Activated T-helper 2 cell treated with anti-CD3 and anti-CD28 coated beads, Interferon-gamma antibody, Interleukin-2, Interleukin-4, amounts not matched to agents 10 μg/mL and 5 μg/mL and 100 μg/mL, durations not matched to agents 14 hours and 24 hours and 36 hours (primary cell): ENCODE results near the gene ADAT2. TPM values are rescaled to one million over a fixed set of nuclear protein-coding genes. Genes with fewer than 3 reads are reported as not detected.
"Not testable (repeated sequence)": the region's sequence is repeated elsewhere in the genome, so short reads cannot be mapped to it uniquely, and the experiment has no call there.

Experiments used
- DNase-seq: peaks from one replicate; pipeline ENCODE4 v3.0.0; 2021; ENCODE audit warnings: low spot score
- H3K27ac Mint-ChIP-seq: one replicate; pipeline ENCODE4 v1.8.0; 2021; ENCODE audit warnings: mixed read lengths
- H3K27me3 Mint-ChIP-seq: one replicate; pipeline ENCODE4 v1.8.0; 2021; ENCODE audit warnings: low read depth, mixed read lengths
- H3K36me3 Mint-ChIP-seq: one replicate; pipeline ENCODE4 v1.8.0; 2021; ENCODE audit warnings: low read depth, mixed read lengths
- H3K4me1 Mint-ChIP-seq: one replicate; pipeline ENCODE4 v1.8.0; 2021; ENCODE audit warnings: low read depth, mixed read lengths
- H3K4me3 Mint-ChIP-seq: one replicate; pipeline ENCODE4 v1.8.0; 2021; ENCODE audit warnings: low read depth, mild to moderate bottlenecking, moderate library complexity, mixed read lengths
- H3K9me3 Mint-ChIP-seq: one replicate; pipeline ENCODE4 v1.8.0; 2021; ENCODE audit warnings: mixed read lengths
- intact Hi-C: fragments of 100-400 bp; cut with micrococcal nuclease; formaldehyde crosslinking; loops from one replicate; pipeline ENCODE4 v1.15.1; 2023
- total RNA-seq: library from RNA; stranded (reverse); gene quantifications from 2 replicates; pipeline ENCODE4 v1.2.3, GENCODE V29; 2022

Gene ADAT2
- total RNA-seq, 1 donor from 2014 or later = 37.6 TPM

DNA sequence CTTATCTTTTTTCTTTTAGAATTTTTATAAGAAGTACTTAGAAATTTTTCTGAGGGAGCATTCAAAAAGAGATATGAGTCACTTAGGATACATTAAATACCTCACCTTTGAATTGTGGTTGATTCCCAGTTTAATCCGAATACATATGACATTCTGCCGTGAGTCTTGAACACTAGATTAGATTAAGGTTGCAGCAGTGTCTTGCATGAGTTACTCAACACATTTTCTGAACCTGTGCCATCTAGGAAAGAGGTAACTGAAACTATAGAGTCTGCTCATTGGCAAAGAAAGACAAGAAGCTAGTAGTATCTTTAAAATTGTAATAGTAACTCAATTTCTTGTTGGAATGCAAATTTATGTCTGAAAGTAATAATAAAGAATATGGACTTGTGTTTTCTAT lies 15.1 kb upstream of the ADAT2 start:
- Mint-ChIP-seq H3K4me3 (no peak overlapping the region), H3K4me1 (no peaks in the 10 kb centered on the region), H3K9me3 (no peaks in the 10 kb centered on the region), H3K36me3 (peaks cover 41% of the 10 kb centered on the region), H3K27me3 (no peaks in the 10 kb centered on the region), H3K27ac (no peak overlapping the region)
- no peak for DNase-seq
- intact Hi-C loops = no loop called here

DNA sequence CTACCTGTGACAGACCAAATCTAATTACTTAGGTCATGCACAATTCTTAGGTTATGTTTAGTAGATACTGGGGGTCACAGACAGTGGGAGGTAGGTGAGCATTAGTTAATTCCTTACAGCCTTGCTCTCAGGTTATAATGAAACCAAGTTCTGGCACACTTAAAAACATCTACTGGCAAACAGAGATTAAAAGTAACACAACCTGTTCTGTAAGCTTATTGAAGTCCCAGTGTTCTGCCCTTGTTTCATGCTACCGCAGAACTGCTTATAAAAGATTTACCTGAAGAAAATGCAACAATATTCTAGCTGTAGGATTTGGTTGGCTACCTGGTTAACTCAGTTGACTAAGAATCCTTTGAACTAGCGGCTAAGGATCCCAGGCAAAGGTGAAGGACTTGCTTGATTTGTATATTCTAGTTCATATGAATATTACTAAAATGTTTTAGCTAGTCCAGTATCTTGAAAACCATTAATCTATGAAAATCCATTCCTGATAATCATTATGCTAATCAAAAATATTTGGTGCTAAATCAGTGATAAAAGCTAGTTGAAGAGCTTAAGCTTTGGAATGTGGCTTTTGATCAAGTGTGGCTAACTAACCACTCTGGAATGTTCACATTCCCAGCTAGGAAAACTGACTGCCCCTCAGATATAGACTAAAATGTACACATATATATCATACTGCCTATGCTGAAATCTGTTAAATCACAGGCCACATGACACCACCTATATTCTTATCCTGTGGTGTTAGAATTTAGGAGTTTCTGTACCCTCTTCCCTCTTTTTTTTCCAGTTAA lies 7.3 kb upstream of the ADAT2 start:
- intact Hi-C loops = loop anchor here (10.0 kb wide), 1 partner anchor 387 kb away; the partner anchor contains the start of gene LTV1
- H3K27me3 Mint-ChIP-seq = no peaks in the 10 kb centered on the region
- H3K4me1 Mint-ChIP-seq = peaks cover 11% of the 10 kb centered on the region
- no peak overlapping the region for H3K27ac Mint-ChIP-seq
- no peak overlapping the region for H3K4me3 Mint-ChIP-seq
- DNase-seq = no peak
- H3K9me3 Mint-ChIP-seq = no peaks in the 10 kb centered on the region
- H3K36me3 Mint-ChIP-seq = peaks cover 27% of the 10 kb centered on the region

DNA sequence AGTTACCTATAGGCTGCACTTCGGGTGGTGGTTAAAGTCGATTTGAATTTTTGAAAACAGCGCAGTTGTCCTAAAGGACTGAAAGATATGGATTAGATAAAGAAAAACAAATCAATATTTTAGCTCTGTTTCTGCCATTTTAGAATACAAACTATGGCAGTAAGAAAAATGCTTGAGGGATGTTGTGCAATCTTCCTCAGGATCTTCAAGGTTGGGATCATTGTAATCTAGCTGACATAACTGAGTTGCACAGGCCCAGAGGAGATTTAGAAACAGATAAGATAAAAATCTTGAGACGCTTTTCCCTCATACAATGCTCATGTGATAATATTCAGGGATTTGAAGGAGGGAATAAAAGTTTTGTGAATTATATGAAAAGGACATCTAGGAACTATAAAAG lies 1.0 kb upstream of the ADAT2 start:
- intact Hi-C loops = loop anchor here (2.0 to 10.0 kb wide), 2 partner anchors 59 to 393 kb away; partner anchors contain the start of genes FUCA2 and LTV1
- Mint-ChIP-seq H3K4me3 (peak overlapping the region; percentile 94), H3K27ac (peak overlapping the region; percentile 97), H3K4me1 (peaks cover 31% of the 10 kb centered on the region), H3K36me3 (peaks cover 23% of the 10 kb centered on the region), H3K27me3 (no peaks in the 10 kb centered on the region), H3K9me3 (no peaks in the 10 kb centered on the region)
- no peak for DNase-seq

DNA sequence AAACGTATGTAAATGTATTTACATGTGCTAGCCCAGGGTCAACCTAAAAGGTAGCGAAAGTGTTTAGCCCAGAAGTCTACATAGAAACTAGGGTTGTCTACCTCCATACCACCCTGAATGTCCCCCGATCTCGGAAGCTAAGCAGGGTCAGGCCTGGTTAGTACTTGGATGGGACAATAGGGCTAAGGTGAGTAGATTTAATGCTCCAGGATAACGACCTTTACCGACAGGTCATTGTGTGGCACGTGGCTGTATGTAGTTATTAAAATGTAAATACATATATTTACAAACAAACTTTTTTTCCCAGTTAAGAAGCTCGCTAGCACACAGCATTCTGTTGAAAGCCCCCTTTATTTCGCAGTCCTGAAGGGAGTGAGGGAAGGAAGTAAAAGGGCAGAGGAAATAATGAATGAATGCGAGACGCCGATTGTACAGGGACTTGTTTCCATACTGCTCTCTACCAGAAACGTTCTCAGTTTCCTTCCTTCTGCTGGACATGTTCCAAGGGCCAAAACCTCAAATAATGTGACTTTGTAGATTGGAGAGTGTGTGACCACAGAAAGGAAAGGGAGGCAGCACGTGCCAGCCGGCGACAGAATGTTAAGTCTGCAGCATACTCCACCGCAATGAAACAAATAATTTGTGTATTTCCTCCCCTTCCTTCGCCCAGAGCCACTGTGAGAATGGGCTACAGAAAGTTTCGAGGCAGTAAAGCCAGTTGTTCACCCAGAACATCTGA lies 612 bp downstream of the ADAT2 start:
- Mint-ChIP-seq H3K27me3 (no peaks in the 10 kb centered on the region), H3K27ac (peak overlapping the region; percentile 97)
- intact Hi-C loops = loop anchor here (1.0 to 10.0 kb wide), 8 partner anchors 9 to 645 kb away; partner anchors contain the start of genes FUCA2, HIVEP2, LTV1 and SF3B5

DNA sequence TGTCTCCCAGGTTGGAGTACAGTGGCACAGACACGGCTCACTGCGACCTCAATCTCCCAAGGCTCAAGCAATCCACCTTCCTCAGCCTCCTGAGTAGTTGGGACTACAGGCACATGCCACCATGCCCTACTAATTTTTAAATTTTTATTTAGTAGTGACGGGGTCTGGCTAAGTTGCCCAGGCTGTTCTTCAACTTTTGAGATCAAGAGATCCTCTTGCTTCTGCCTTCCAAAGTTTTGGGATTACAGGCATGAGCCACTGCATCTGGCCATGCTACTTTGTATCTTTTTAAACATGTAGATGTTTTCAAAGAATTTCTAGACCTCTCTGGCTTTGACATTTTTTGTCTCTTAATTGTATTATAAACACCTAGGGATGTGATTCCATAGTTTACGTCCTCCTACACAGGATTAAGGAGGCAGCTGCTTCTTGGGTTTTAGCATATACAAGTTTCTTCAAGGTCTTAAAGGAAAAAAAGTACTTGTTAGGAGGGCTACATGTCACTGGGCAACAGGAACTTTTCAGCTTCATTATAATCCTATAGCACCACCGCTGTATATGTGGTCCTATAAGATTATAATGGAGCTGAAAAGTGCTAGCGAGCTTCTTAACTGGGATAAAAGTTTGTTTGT lies 1.3 kb downstream of the ADAT2 start:
- H3K27ac Mint-ChIP-seq = peak overlapping the region; percentile 97
- DNase-seq = no peak
- intact Hi-C loops = loop anchor here (5.0 to 10.0 kb wide), 2 partner anchors 358 to 594 kb away; no protein-coding TSS in a partner anchor
- no peaks in the 10 kb centered on the region for H3K9me3 Mint-ChIP-seq
- peaks cover 42% of the 10 kb centered on the region for H3K4me1 Mint-ChIP-seq
- H3K4me3 Mint-ChIP-seq = peak overlapping the region; percentile 94
- H3K36me3 Mint-ChIP-seq = peaks cover 37% of the 10 kb centered on the region
- no peaks in the 10 kb centered on the region for H3K27me3 Mint-ChIP-seq

More for the DNA sequence above, 612 bp downstream of the ADAT2 start:
- H3K9me3 Mint-ChIP-seq = no peaks in the 10 kb centered on the region
- H3K36me3 Mint-ChIP-seq = peaks cover 31% of the 10 kb centered on the region
- DNase-seq = peak; percentile 36
- H3K4me3 Mint-ChIP-seq = peak overlapping the region; percentile 94
- peaks cover 39% of the 10 kb centered on the region for H3K4me1 Mint-ChIP-seq

DNA sequence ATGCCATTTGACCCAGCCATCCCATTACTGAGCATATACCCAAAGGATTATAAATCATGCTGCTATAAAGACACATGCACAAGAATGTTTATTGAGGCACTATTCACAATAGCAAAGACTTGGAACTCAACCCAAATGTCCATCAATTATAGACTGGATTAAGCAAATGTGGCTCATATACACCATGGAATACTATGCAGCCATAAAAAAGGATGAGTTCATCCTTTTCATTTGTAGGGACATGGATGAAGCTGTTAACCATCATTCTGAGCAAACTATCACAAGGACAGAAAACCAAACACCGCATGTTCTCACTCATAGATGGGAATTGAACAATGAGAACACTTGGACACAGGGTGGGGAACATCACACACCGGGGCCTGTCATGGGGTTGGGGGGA lies 2.6 kb downstream of the ADAT2 start:
- not testable (repeated sequence) for H3K27me3 Mint-ChIP-seq, H3K9me3 Mint-ChIP-seq, H3K27ac Mint-ChIP-seq, DNase-seq
- Mint-ChIP-seq H3K4me3 (peak overlapping the region; percentile 21), H3K36me3 (peaks cover 41% of the 10 kb centered on the region), H3K4me1 (peaks cover 42% of the 10 kb centered on the region)
- intact Hi-C loops = loop anchor here (5.0 to 10.0 kb wide), 2 partner anchors 359 to 593 kb away; no protein-coding TSS in a partner anchor

DNA sequence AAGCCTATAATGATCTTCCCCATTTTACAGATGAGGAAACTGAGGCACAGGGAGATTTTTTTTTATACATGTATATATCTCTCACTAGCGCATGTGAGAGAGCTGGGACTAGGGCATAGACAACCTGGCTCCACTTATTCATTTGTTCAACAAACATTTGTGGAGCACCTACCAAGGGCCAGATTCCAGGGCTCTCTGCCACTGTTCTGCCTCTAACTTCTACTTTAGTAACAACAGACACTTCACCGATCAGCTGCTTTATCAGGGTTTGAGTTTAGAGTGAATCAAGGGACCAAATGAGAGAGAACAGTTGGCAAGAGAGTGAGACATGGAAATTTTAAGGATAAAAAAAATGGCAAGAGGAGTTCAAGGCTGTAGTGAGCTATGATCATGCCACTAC lies 7.4 kb downstream of the ADAT2 start:
- H3K9me3 Mint-ChIP-seq = peaks cover 11% of the 10 kb centered on the region
- H3K4me1 Mint-ChIP-seq = peaks cover 62% of the 10 kb centered on the region
- intact Hi-C loops = loop anchor here (5.0 to 10.0 kb wide), 3 partner anchors 381 to 1046 kb away; partner anchors contain the start of gene AIG1
- peak overlapping the region; percentile 34 for H3K27ac Mint-ChIP-seq
- no peaks in the 10 kb centered on the region for H3K27me3 Mint-ChIP-seq
- peaks cover 77% of the 10 kb centered on the region for H3K36me3 Mint-ChIP-seq
- no peak overlapping the region for H3K4me3 Mint-ChIP-seq
- no peak for DNase-seq

DNA sequence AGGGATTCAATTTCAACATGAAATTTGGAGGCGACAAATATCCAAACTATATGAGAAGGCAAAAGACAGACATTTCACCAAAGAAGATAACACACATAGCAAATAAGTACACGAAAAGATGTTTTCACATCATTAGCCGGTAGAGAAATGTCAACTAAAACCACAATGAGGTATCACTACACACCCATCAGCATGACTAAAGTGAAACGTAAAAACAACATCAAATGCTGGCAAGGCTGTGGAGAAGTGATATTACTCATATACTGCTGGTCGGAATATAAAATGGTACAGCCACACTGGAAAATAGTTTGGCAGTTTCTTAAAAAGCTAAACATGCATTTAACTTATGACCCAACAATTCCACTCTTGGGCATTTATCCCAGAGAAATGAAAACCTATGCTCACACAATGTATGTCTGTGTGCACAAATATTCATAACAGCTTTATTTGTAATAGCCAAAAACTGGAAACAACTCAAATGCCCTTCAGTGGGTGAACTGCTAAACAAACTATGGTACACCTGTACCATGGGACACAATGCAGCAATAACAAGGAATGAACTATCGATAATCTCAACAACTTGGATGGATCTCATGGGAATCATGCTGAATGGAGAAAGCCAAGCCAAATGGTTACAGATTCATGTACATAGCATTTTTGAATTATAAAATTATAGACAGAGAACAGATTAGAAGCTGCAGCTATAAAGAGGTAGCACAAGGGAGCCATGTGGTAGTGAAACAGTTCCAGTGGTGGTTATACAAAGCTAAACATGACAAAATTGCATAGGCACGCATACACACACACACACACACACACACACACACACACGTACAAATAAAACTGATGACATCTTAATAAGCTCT lies 8.6 kb downstream of the ADAT2 start:
- Mint-ChIP-seq H3K4me1 (peaks cover 59% of the 10 kb centered on the region), H3K36me3 (peaks cover 72% of the 10 kb centered on the region), H3K27me3 (no peaks in the 10 kb centered on the region), H3K9me3 (peaks cover 11% of the 10 kb centered on the region), H3K4me3 (peak overlapping the region; percentile 15), H3K27ac (peak overlapping the region; percentile 92)
- intact Hi-C loops = loop anchor here (1.0 to 10.0 kb wide), 5 partner anchors 8 to 1045 kb away; partner anchors contain the start of genes ADAT2, AIG1, FUCA2 and PEX3
- peak; percentile 11 for DNase-seq

DNA sequence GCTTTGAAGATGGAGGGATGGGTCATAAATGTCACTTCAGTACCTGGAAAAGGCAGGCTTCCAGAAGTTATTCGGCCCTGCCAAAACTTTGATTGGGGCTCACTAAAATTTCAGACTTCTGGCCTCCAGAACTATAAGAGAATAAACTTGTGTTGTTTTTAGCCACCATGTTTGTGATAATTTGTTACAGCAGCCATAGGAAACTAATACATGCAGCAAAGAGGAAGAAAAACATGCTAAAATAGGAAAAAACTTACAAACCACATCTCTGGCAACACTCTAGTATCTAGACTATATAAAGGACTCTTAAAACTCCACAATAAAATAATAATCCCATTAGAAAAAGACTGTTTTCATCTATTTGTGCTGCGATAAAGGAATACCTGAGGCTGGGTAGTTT lies 9.5 kb downstream of the ADAT2 start:
- peaks cover 11% of the 10 kb centered on the region for H3K9me3 Mint-ChIP-seq
- peaks cover 53% of the 10 kb centered on the region for H3K4me1 Mint-ChIP-seq
- H3K27ac Mint-ChIP-seq = peak overlapping the region; percentile 92
- intact Hi-C loops = loop anchor here (1.0 to 10.0 kb wide), 5 partner anchors 9 to 1044 kb away; partner anchors contain the start of genes ADAT2, AIG1, FUCA2 and PEX3
- peaks cover 77% of the 10 kb centered on the region for H3K36me3 Mint-ChIP-seq
- H3K27me3 Mint-ChIP-seq = no peaks in the 10 kb centered on the region
- H3K4me3 Mint-ChIP-seq = peak overlapping the region; percentile 15
- DNase-seq = no peak

DNA sequence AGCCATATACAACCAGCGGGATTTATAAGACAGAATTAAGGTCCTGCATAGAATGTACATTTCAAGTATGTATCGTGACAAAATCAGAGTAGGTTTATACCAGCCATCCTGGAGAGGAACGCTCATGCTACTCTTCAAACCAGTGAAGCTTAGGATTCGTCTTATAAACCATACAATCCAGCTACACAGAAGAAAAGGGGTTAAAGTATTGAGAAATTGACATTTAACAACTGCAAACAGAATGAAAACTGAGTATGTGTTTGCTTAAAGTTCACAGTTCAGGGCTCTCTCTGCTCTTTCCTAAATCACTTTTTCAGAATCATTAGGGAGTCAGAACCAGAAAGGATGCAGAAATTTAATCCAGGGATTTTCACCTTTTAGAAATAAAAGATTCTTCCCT lies 17.9 kb downstream of the ADAT2 start:
- H3K27me3 Mint-ChIP-seq = no peaks in the 10 kb centered on the region
- intact Hi-C loops = no loop called here

DNA sequence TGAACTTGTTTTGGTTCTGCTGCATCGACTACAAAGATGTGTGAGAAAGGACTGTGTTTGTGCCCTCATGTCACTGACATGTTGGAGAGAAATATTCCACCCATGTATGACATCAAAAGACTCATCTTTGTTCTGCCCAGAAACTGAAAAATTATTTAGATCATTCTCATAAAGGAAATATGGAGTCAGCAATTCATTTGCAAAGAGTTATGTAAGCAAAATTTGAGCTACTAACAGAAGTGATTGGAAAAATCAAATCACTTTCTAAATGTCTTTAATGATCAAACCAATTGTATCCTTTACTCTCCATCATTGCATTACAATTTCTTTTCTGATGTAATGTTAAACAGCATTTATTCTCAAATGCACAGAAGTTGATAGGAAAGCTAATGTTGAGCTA lies 19.3 kb downstream of the ADAT2 start:
- intact Hi-C loops = no loop called here
- H3K27me3 Mint-ChIP-seq = no peaks in the 10 kb centered on the region
- H3K27ac Mint-ChIP-seq = no peak overlapping the region
- no peaks in the 10 kb centered on the region for H3K9me3 Mint-ChIP-seq
- H3K4me1 Mint-ChIP-seq = peaks cover 4% of the 10 kb centered on the region
- H3K36me3 Mint-ChIP-seq = peaks cover 48% of the 10 kb centered on the region
- H3K4me3 Mint-ChIP-seq = no peak overlapping the region
- DNase-seq = no peak

More for the DNA sequence above, 17.9 kb downstream of the ADAT2 start:
- H3K36me3 Mint-ChIP-seq = peaks cover 49% of the 10 kb centered on the region
- peaks cover 6% of the 10 kb centered on the region for H3K4me1 Mint-ChIP-seq
- DNase-seq = no peak
- H3K4me3 Mint-ChIP-seq = no peak overlapping the region
- H3K27ac Mint-ChIP-seq = no peak overlapping the region
- no peaks in the 10 kb centered on the region for H3K9me3 Mint-ChIP-seq
